K562 (cell line): Measurements from ENCODE around the gene SLC4A5. TPM values are rescaled to one million over a fixed set of nuclear protein-coding genes. Genes with fewer than 3 reads are reported as not detected.
A peak's percentile ranks its signal among the peaks of the same experiment; 100 is the strongest.

ENCODE experiments used
- ATAC-seq: fragments of 200-7000 bp; cut with Tn5 transposase; 3 replicates; pipeline ENCODE4 v1.9.1; 2020; ENCODE audit warnings: moderate library complexity
- BruUV-seq: library from RNA; stranded (reverse); fragments of 400-500 nt; replicated peaks from 2 replicates; lab custom pipeline; 2021; lab: Mats Ljungman, UMichigan
- CTCF ChIA-PET: fragments of 300-600 bp; formaldehyde crosslinking; extraction: SDS; loops from one replicate; lab custom pipeline; 2021; ENCODE audit warnings: low intra/inter-chr PET ratio; lab: Yijun Ruan, JAX
- POLR2A ChIA-PET: fragments of 300-600, 350-650 bp; sonication (Branson Sonifier 250); formaldehyde crosslinking; extraction: SDS; loops from one replicate; lab custom pipeline; 2021; ENCODE audit warnings: antibody characterized with exemption, inconsistent platforms; lab: Yijun Ruan, JAX
- DNase-seq, 4 experiments: peaks; one replicate each; pipeline versions ENCODE4 v3.0.0 to v3.0.0-alpha.2; 2011 to 2018; ENCODE audit warnings: low spot score in 3 of 4, mixed read lengths in 3 of 4; ENCODE audit errors: extremely low read depth in 1 of 4
- FAIRE-seq: peaks from 2 replicates; lab custom pipeline; 2011; peaks lifted over from hg19 to GRCh38; lab: Jason Lieb, UNC
- H2AFZ ChIP-seq: 2 replicates; pipeline ENCODE4 v1.6.0; 2011; ENCODE audit warnings: low read depth, low read length, control low read depth, inconsistent platforms
- H3K27ac ChIP-seq: fragments of 200-600 bp; 3 replicates; pipeline ENCODE4 v1.8.0; 2011; ENCODE audit warnings: low read depth, mild to moderate bottlenecking, control low read depth, inconsistent platforms, low read length, moderate library complexity, mixed read lengths; ENCODE audit errors: extremely low read depth
- H3K27me3 ChIP-seq, 2 experiments: fragments of 300-600 bp in 1 of 2; 2 replicates in 1 of 2; 3 replicates in 1 of 2; pipeline versions ENCODE4 v1.6.0 to v1.8.0; 2011; ENCODE audit warnings: inconsistent platforms in 2 of 2, low read length in 2 of 2, mild to moderate bottlenecking in 1 of 2, mixed read lengths in 1 of 2, moderate library complexity in 1 of 2; ENCODE audit not compliant: control insufficient read depth in 2 of 2, insufficient read depth in 2 of 2
- H3K36me3 ChIP-seq: fragments of 300-600 bp; 3 replicates; pipeline ENCODE4 v1.8.0; 2011; ENCODE audit warnings: mild to moderate bottlenecking, low read length, inconsistent platforms; ENCODE audit not compliant: control insufficient read depth, insufficient read depth
- H3K4me1 ChIP-seq, 2 experiments: fragments of 200-600 bp in 1 of 2; replicated peaks in 1 of 2; 2 replicates in 1 of 2; 3 replicates in 1 of 2; pipeline versions ENCODE4 v1.5.1 to v1.8.0; 2011; ENCODE audit warnings: inconsistent platforms in 2 of 2, low read length in 2 of 2, mild to moderate bottlenecking in 1 of 2, mixed read lengths in 1 of 2, moderate library complexity in 1 of 2; ENCODE audit not compliant: control insufficient read depth in 2 of 2, insufficient read depth in 2 of 2
- H3K4me2 ChIP-seq: 2 replicates; pipeline ENCODE4 v1.6.1; 2011; ENCODE audit warnings: low read length, control low read depth, inconsistent platforms, mixed read lengths; ENCODE audit not compliant: insufficient read depth
- H3K4me3 ChIP-seq: fragments of 200-600 bp; sonication (generic), shearing (Covaris generic); 2 replicates; pipeline ENCODE4 v1.5.1; 2016; ENCODE audit warnings: control low read depth, inconsistent platforms
- H3K79me2 ChIP-seq: fragments of 200-600 bp; 3 replicates; pipeline ENCODE4 v1.8.0; 2011; ENCODE audit warnings: low read length, inconsistent platforms; ENCODE audit not compliant: control insufficient read depth, insufficient read depth
- H3K9ac ChIP-seq, 2 experiments: 2 replicates each; pipeline versions ENCODE4 v1.6.0 to v1.6.1; 2011; ENCODE audit warnings: low read depth in 2 of 2, low read length in 2 of 2, control low read depth in 1 of 2, inconsistent platforms in 1 of 2, mild to moderate bottlenecking in 1 of 2, mixed read lengths in 1 of 2; ENCODE audit not compliant: insufficient read depth in 1 of 2
- H3K9me1 ChIP-seq: one replicate; pipeline ENCODE4 v1.6.0; 2011; ENCODE audit warnings: inconsistent platforms, mild to moderate bottlenecking, low read length, moderate library complexity; ENCODE audit not compliant: control insufficient read depth, insufficient read depth
- H3K9me3 ChIP-seq: replicated peaks from 2 replicates; pipeline ENCODE4 v1.5.1; 2011; ENCODE audit warnings: low read depth, low read length, inconsistent platforms; ENCODE audit not compliant: control insufficient read depth, insufficient read depth
- H4K20me1 ChIP-seq: replicated peaks from 2 replicates; pipeline ENCODE4 v1.6.1; 2011; ENCODE audit warnings: low read length, inconsistent platforms, mixed read lengths; ENCODE audit not compliant: control insufficient read depth, insufficient read depth
- CC2D1A ChIP-seq: fragments of 450-650 bp; IDR thresholded peaks from 2 replicates; pipeline ENCODE4 v1.6.1; 2017; ENCODE audit warnings: mild to moderate bottlenecking
- EP400 ChIP-seq: fragments of 450-650 bp; IDR thresholded peaks from 2 replicates; pipeline ENCODE4 v1.6.1; 2017; ENCODE audit warnings: antibody characterized with exemption, mild to moderate bottlenecking, moderate library complexity
- ETV1 ChIP-seq: fragments of 450-650 bp; conservative IDR thresholded peaks from 2 replicates; pipeline ENCODE4 v1.6.1; 2016; ENCODE audit warnings: missing genetic modification characterization, control low read depth, low read depth, missing compliant biosample characterization
- HCFC1 ChIP-seq: IDR thresholded peaks from 2 replicates; pipeline ENCODE4 v1.6.1; 2012; ENCODE audit warnings: low read depth, low read length, improper control_type of control experiment
- HDAC1 ChIP-seq, 2 experiments: fragments of 450-650 bp; IDR thresholded peaks; 2 replicates each; pipeline ENCODE4 v1.6.1; 2016 to 2017; ENCODE audit warnings: inconsistent platforms in 1 of 2, mild to moderate bottlenecking in 1 of 2, moderate library complexity in 1 of 2
- HOXB6 ChIP-seq: fragments of 250-450 bp; sonication (Bioruptor Pico); IDR thresholded peaks from 2 replicates; pipeline ENCODE4 v1.5.1; 2022; ENCODE audit warnings: mild to moderate bottlenecking, borderline replicate concordance
- NFE2 ChIP-seq: IDR thresholded peaks from 2 replicates; pipeline ENCODE4 v1.6.1; 2014; ENCODE audit warnings: antibody characterized with exemption, low read depth
- POLR2H ChIP-seq: IDR thresholded peaks from 2 replicates; pipeline ENCODE4 v1.6.1; 2016; ENCODE audit warnings: missing genetic modification characterization, low read depth, mild to moderate bottlenecking, control low read depth, missing compliant biosample characterization, moderate library complexity
- RBM34 ChIP-seq: fragments of 200-400 bp; formaldehyde crosslinking; IDR thresholded peaks from 2 replicates; pipeline ENCODE4 v1.6.1; 2018; ENCODE audit warnings: low read length, borderline replicate concordance; ENCODE audit not compliant: insufficient read depth
- RCOR1 ChIP-seq, 2 experiments: IDR thresholded peaks; 2 replicates each; pipeline ENCODE4 v1.6.1; 2012; ENCODE audit warnings: low read depth in 2 of 2, low read length in 2 of 2, borderline replicate concordance in 1 of 2, improper control_type of control experiment in 1 of 2
- RNF2 ChIP-seq: sonication (generic); IDR thresholded peaks from 2 replicates; pipeline ENCODE4 v1.6.1; 2016
- SOX6 ChIP-seq: fragments of 450-650 bp; IDR thresholded peaks from 2 replicates; pipeline ENCODE4 v1.6.1; 2014; ENCODE audit warnings: mild to moderate bottlenecking
- TAL1 ChIP-seq: fragments of 450-650 bp; IDR thresholded peaks from 2 replicates; pipeline ENCODE4 v1.6.1; 2016; ENCODE audit warnings: mild to moderate bottlenecking
- ZNF134 ChIP-seq: fragments of 250-450 bp; sonication (Bioruptor Pico); conservative IDR thresholded peaks from 2 replicates; pipeline ENCODE4 v1.4.0; 2020
- WGBS: fragments of 100-300 bp; shearing (Covaris generic); methylation state at CpG from one replicate; pipeline ENCODE4 v1.1.6; 2016; ENCODE audit warnings: low coverage, mixed read lengths; ENCODE audit not compliant: insufficient coverage; ENCODE audit errors: missing lambda C conversion rate; 5-methylcytosine and 5-hydroxymethylcytosine counted together
- in situ Hi-C: fragments of 300-500 bp; cut with MboI; formaldehyde crosslinking; loops from 4 replicates; pipeline ENCODE4 v1.15.0; 2018; ENCODE audit warnings: inconsistent platforms, mixed read lengths
- intact Hi-C: fragments of 100-400 bp; cut with micrococcal nuclease; formaldehyde crosslinking; loops from 2 replicates; pipeline ENCODE4 v1.14.2; 2022
- polyA plus RNA-seq, 8 experiments: library from polyadenylated mRNA; depleted of rRNA in 4 of 8; stranded (reverse) in 5 of 8; unstranded in 3 of 8; fragments of >200 nt; fragmentation: Nextera tagmentation in 2 of 8; fragmentation: Illumina TruSeq in 1 of 8; extraction: Ambion mirVana in 2 of 8; extraction: Trizol in 1 of 8; gene quantifications; 2 replicates each; pipeline versions ENCODE4 v1.2.1 to v1.2.3, GENCODE V29; 2011 to 2014; ENCODE audit warnings: inconsistent platforms in 1 of 8, missing spikeins in 1 of 8
- total RNA-seq, 7 experiments: library from RNA; depleted of rRNA in 6 of 7; stranded (reverse); fragments of >200 nt in 6 of 7; fragmentation: Illumina TruSeq in 2 of 7; extraction: Trizol in 2 of 7; gene quantifications; 2 replicates each; pipeline versions ENCODE4 v1.2.1 to v1.2.3, GENCODE V29; 2011 to 2021; ENCODE audit warnings: low replicate concordance in 1 of 7
- TF ChIP-seq, protein P1 (sequence below), 2 experiments: fragments of 450-650 bp; IDR thresholded peaks; 2 replicates each; pipeline ENCODE4 v1.6.1; 2016; ENCODE audit warnings: mild to moderate bottlenecking in 2 of 2, borderline replicate concordance in 1 of 2, low read depth in 1 of 2, moderate library complexity in 1 of 2

SLC4A5 gene
- total and polyA plus RNA-seq, 9 of the 15 experiments (the other 6 are each of a cell fraction or from before 2014, with no cell fraction given), result 0.03 to 0.77 (median 0.14) TPM; not detected in 1

DNA sequence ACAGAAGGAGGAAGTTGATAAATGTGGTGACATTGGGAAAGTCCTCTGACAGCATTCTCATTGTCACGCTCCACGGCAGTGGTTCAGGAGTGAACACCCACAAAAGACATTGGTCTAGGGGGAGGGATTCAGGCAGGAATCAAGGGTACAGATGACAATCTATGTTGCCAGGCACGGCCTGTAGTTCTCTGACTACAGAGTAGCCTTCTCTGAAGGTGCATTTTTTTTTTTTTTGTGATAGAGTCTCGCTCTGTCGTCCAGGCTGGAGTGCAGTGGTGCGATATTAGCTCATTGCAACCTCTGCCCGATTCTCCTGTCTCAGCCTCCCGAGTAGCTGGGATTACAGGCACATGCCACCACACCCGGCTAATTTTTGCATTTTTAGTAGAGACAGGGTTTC lies 157.2 kb downstream of the SLC4A5 start:
- FAIRE-seq (peak; percentile 89), ATAC-seq (peak; percentile 88), DNase-seq (peak; percentile 41 to 89 (median 63))
- WGBS, result 6% methylated on average over 9 of the region's 9 CpGs
- H3K4me3 ChIP-seq, result no peak overlapping the region
- H3K4me1 ChIP-seq, result peaks cover 22% of the 10 kb centered on the region in 2 experiments
- no peaks in the 10 kb centered on the region for H3K36me3 ChIP-seq
- peak overlapping the region; percentile 6 to 68; a peak in 3 of 4 replicates for H3K9ac ChIP-seq
- H3K9me3 ChIP-seq, result no peaks in the 10 kb centered on the region
- H3K9me1 ChIP-seq, result no peaks in the 10 kb centered on the region
- H2AFZ ChIP-seq, result peak overlapping the region; percentile 96
- CTCF ChIA-PET, result no interaction called here
- in situ Hi-C loops (no loop called here), intact Hi-C loops (loop anchor here (1.0 kb wide), 1 partner anchor 12 kb away; the partner anchor contains the start of gene MTHFD2)
- H4K20me1 ChIP-seq, result no peaks in the 10 kb centered on the region
- no peaks in the 10 kb centered on the region for H3K27me3 ChIP-seq
- TSS peak; percentile 74 for BruUV-seq
- peak overlapping the region; percentile 70 for H3K4me2 ChIP-seq
- POLR2A ChIA-PET, result interaction anchor here (0.6 to 4.8 kb wide), 3 partner anchors 12 to 259 kb away, joined by 3 to 38 read pairs (median 4); partner anchors contain the start of gene MTHFD2
- H3K27ac ChIP-seq, result peak overlapping the region; percentile 87
- H3K79me2 ChIP-seq, result no peaks in the 10 kb centered on the region
- TF ChIP-seq NFE2 (0 out of 2 replicates have a peak, but pooled peaks have one; percentile 46), ZNF134 (CRISPR knock-in tag) (no peak), HOXB6 (no peak), RBM34 (no peak), RNF2 (peak; percentile 74), RCOR1 (IDR thresholded peaks at IDR 0.05; ENCODE audit: borderline replicate concordance in 1 of 2, low read depth in 2 of 2, low read length in 2 of 2) (peak in 1 of 2 experiments; percentile 79; a peak in 1 of 4 replicates), CC2D1A (peak; percentile 54; the same call in 1 of the 2 replicates), TAL1 (peak; percentile 65), HDAC1 (IDR thresholded peaks at IDR 0.05) (peak in 1 of 2 experiments; percentile 81; a peak in 2 of 4 replicates), POLR2H (tag) (peak; percentile 69), HCFC1 (no peak), SOX6 (peak; percentile 88), EP400 (peak; percentile 55; the same call in 1 of the 2 replicates), ETV1 (tag) (peak; percentile 49; the same call in 1 of the 2 replicates)
- TF ChIP-seq, protein P1, sequence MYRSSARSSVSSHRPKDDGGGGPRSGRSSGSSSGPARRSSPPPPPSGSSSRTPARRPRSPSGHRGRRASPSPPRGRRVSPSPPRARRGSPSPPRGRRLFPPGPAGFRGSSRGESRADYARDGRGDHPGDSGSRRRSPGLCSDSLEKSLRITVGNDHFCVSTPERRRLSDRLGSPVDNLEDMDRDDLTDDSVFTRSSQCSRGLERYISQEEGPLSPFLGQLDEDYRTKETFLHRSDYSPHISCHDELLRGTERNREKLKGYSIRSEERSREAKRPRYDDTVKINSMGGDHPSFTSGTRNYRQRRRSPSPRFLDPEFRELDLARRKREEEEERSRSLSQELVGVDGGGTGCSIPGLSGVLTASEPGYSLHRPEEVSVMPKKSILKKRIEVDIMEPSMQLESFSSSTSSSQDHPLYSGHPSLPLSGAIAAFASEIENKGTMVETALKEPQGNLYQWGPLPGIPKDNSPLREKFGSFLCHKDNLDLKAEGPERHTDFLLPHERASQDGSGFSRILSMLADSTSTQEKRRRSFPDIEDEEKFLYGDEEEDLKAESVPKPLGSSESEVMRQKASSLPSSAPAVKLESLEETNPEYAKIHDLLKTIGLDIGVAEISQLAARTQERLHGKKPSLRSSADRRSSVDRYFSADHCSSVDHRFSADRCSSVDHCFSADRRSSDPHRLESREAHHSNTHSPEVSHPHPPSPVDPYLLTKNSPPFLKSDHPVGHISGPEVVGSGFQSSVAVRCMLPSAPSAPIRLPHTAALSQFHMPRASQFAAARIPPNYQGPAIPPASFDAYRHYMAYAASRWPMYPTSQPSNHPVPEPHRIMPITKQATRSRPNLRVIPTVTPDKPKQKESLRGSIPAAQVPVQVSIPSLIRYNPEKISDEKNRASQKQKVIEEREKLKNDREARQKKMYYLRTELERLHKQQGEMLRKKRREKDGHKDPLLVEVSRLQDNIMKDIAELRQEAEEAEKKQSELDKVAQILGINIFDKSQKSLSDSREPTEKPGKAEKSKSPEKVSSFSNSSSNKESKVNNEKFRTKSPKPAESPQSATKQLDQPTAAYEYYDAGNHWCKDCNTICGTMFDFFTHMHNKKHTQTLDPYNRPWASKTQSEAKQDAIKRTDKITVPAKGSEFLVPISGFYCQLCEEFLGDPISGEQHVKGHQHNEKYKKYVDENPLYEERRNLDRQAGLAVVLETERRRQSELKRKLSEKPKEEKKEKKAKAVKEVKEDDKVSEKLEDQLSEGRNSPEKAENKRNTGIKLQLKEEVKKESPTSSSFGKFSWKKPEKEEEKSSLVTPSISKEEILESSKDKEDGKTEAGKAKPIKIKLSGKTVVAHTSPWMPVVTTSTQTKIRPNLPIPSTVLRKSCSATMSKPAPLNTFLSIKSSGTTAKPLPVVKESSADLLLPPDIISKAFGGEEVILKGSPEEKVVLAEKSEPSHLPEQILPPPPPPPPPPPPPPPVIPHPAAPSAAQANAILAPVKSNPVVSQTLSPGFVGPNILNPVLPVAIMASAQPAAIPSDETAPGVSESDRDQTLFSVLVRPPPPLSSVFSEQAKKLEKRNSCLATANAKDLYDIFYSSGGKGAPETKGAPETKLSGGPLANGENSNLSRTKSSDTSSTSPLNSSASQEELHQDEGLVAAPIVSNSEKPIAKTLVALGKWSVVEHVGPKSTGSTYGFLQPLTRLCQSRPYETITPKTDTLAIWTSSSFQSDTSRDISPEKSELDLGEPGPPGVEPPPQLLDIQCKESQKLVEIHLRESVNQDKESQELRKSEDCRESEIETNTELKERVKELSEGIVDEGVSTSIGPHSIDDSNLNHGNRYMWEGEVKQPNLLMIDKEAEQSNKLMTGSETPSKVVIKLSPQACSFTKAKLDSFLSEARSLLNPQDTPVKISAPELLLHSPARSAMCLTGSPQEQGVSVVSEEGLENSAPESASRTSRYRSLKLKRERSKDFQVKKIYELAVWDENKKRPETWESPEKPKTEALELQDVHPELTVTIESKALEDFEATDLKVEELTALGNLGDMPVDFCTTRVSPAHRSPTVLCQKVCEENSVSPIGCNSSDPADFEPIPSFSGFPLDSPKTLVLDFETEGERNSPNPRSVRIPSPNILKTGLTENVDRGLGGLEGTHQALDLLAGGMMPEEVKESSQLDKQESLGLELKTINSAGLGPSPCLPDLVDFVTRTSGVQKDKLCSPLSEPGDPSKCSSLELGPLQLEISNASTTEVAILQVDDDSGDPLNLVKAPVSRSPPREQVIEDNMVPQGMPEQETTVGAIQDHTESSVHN (IDR thresholded peaks at IDR 0.05; ENCODE audit: borderline replicate concordance in 1 of 2, low read depth in 1 of 2), result peak in 1 of 2 experiments; percentile 59; a peak in 1 of 4 replicates
